Fibroblast of the aortic adventitia (primary cell): Measurements from ENCODE around the gene HES4. TPM values are rescaled to one million over a fixed set of nuclear protein-coding genes. Genes with fewer than 3 reads are reported as not detected.

ENCODE experiments used
- DNase-seq: peaks from one replicate; pipeline ENCODE4 v3.0.0-alpha.2; 2010; ENCODE audit warnings: low read depth
- H3K4me3 ChIP-seq: 2 replicates; pipeline ENCODE4 v1.5.1; 2011; ENCODE audit warnings: low read depth, mild to moderate bottlenecking, control low read depth, low read length, moderate library complexity
- CTCF ChIP-seq: IDR thresholded peaks from 2 replicates; pipeline ENCODE4 v1.5.1; 2011; ENCODE audit warnings: mild to moderate bottlenecking, low read length, control low read depth, inconsistent platforms; ENCODE audit not compliant: insufficient read depth
- total RNA-seq: library from RNA; depleted of rRNA; stranded (reverse); fragments of >200 nt; gene quantifications from 2 replicates; pipeline ENCODE4 v1.2.3, GENCODE V29; 2012; ENCODE audit warnings: low replicate concordance

HES4 gene
- total RNA-seq, 1 donor, result 0.36 TPM

- H3K4me3 ChIP-seq, result no peak overlapping the region
- DNase-seq, result no peak
- TF ChIP-seq CTCF, result no peak
These were observed 35.0 kb downstream of the HES4 start for GRCh38 chr1:964691-965525.

- no peak for DNase-seq
- no peak for TF ChIP-seq CTCF
- no peak overlapping the region for H3K4me3 ChIP-seq
These were observed 36.0 kb downstream of the HES4 start for GRCh38 chr1:963746-964525.

GRCh38 chr1:963301-963651 lies 36.6 kb downstream of the HES4 start:
- no peak for DNase-seq
- no peak for TF ChIP-seq CTCF
- no peak overlapping the region for H3K4me3 ChIP-seq

- TF ChIP-seq CTCF, result no peak
- no peak for DNase-seq
- H3K4me3 ChIP-seq, result no peak overlapping the region
These were observed 37.3 kb downstream of the HES4 start for GRCh38 chr1:962381-963300.

- DNase-seq, result no peak
These were observed 38.7 kb downstream of the HES4 start for GRCh38 chr1:961132-961669.

More at GRCh38 chr1:961132-961669, 38.7 kb downstream of the HES4 start:
- TF ChIP-seq CTCF, result no peak
- H3K4me3 ChIP-seq, result peak overlapping the region; percentile 72
